SK-N-SH treated with all-trans-retinoic acid at 6 μM for 48 hours (cell line): ENCODE data around the gene MGMT.

ENCODE experiments used
- ATAC-seq: fragments of 200-7000 bp; cut with Tn5 transposase; 3 replicates; pipeline ENCODE4 v1.9.1; 2020; ENCODE audit warnings: mild to moderate bottlenecking, moderate library complexity
- ARNTL ChIP-seq: fragments of 450-650 bp; formaldehyde crosslinking; IDR thresholded peaks from 2 replicates; pipeline ENCODE4 v1.5.0; 2020; ENCODE audit warnings: low read depth, mild to moderate bottlenecking, moderate library complexity, borderline replicate concordance
- BACH2 ChIP-seq: fragments of 250-450 bp; sonication (Bioruptor Pico); IDR thresholded peaks from 2 replicates; pipeline ENCODE4 v1.9.0; 2021; ENCODE audit warnings: mild to moderate bottlenecking, borderline replicate concordance
- CREB5 ChIP-seq: fragments of 250-450 bp; sonication (Bioruptor Pico); IDR thresholded peaks from 2 replicates; pipeline ENCODE4 v1.5.1; 2020; ENCODE audit warnings: low read depth, mild to moderate bottlenecking, moderate library complexity
- CSDC2 ChIP-seq: fragments of 250-450 bp; sonication (Bioruptor Pico); IDR thresholded peaks from 2 replicates; pipeline ENCODE4 v1.5.0; 2020; ENCODE audit warnings: mild to moderate bottlenecking, moderate library complexity
- CSRNP3 ChIP-seq: fragments of 250-450 bp; sonication (Bioruptor Pico); IDR thresholded peaks from 2 replicates; pipeline ENCODE4 v1.5.1; 2021; ENCODE audit warnings: mild to moderate bottlenecking, moderate library complexity
- ESRRG ChIP-seq: fragments of 250-450 bp; sonication (Bioruptor Pico); IDR thresholded peaks from 2 replicates; pipeline ENCODE4 v1.6.1; 2021; ENCODE audit warnings: mild to moderate bottlenecking
- GLIS3 ChIP-seq: fragments of 250-450 bp; sonication (Bioruptor Pico); IDR thresholded peaks from 2 replicates; pipeline ENCODE4 v1.5.0; 2020; ENCODE audit warnings: mild to moderate bottlenecking, moderate library complexity
- ISL1 ChIP-seq: fragments of 250-450 bp; sonication (Bioruptor Pico); IDR thresholded peaks from 2 replicates; pipeline ENCODE4 v2.1.2; 2022; ENCODE audit warnings: mild to moderate bottlenecking, moderate library complexity
- OSR1 ChIP-seq: fragments of 250-450 bp; sonication (Bioruptor Pico); IDR thresholded peaks from 2 replicates; pipeline ENCODE4 v1.8.0; 2022; ENCODE audit warnings: moderate library complexity, mild to moderate bottlenecking, inconsistent platforms
- PATZ1 ChIP-seq: fragments of 250-450 bp; sonication (Bioruptor Pico); IDR thresholded peaks from 2 replicates; pipeline ENCODE4 v1.8.0; 2020; ENCODE audit warnings: mild to moderate bottlenecking, moderate library complexity, borderline replicate concordance
- POU6F1 ChIP-seq: fragments of 250-450 bp; sonication (Bioruptor Pico); IDR thresholded peaks from 2 replicates; pipeline ENCODE4 v1.8.0; 2021; ENCODE audit warnings: low read depth, mild to moderate bottlenecking, moderate library complexity, borderline replicate concordance
- SNAI2 ChIP-seq: fragments of 250-450 bp; sonication (Bioruptor Pico); IDR thresholded peaks from 2 replicates; pipeline ENCODE4 v1.5.0; 2020; ENCODE audit warnings: mild to moderate bottlenecking, moderate library complexity
- TCF4 ChIP-seq: fragments of 250-450 bp; sonication (Bioruptor Pico); IDR thresholded peaks from 2 replicates; pipeline ENCODE4 v1.8.0; 2021; ENCODE audit warnings: mild to moderate bottlenecking, moderate library complexity, borderline replicate concordance
- TOX ChIP-seq: fragments of 250-450 bp; sonication (Bioruptor Pico); IDR thresholded peaks from 2 replicates; pipeline ENCODE4 v1.8.0; 2021; ENCODE audit warnings: mild to moderate bottlenecking, moderate library complexity, borderline replicate concordance
- ZC3H10 ChIP-seq: fragments of 250-450 bp; sonication (Bioruptor Pico); IDR thresholded peaks from 2 replicates; pipeline ENCODE4 v1.5.1; 2021; ENCODE audit warnings: mild to moderate bottlenecking, moderate library complexity
- ZFP3 ChIP-seq: fragments of 250-450 bp; sonication (Bioruptor Pico); IDR thresholded peaks from 2 replicates; pipeline ENCODE4 v1.5.0; 2020; ENCODE audit warnings: mild to moderate bottlenecking, moderate library complexity
- ZFP30 ChIP-seq: fragments of 450-650 bp; formaldehyde crosslinking; IDR thresholded peaks from 2 replicates; pipeline ENCODE4 v1.5.0; 2022; ENCODE audit warnings: mild to moderate bottlenecking, moderate library complexity
- ZNF565 ChIP-seq: fragments of 450-650 bp; formaldehyde crosslinking; conservative IDR thresholded peaks from 2 replicates; pipeline ENCODE4 v1.5.0; 2020; ENCODE audit warnings: low read depth, mild to moderate bottlenecking, moderate library complexity
- ZNF70 ChIP-seq: fragments of 450-650 bp; formaldehyde crosslinking; IDR thresholded peaks from 2 replicates; pipeline ENCODE4 v1.5.0; 2020; ENCODE audit warnings: mild to moderate bottlenecking, moderate library complexity
- ZNF8 ChIP-seq: fragments of 450-650 bp; formaldehyde crosslinking; IDR thresholded peaks from 2 replicates; pipeline ENCODE4 v1.5.0; 2020; ENCODE audit warnings: mild to moderate bottlenecking, moderate library complexity

The MGMT gene

GRCh38 chr10:129481641-129482040 lies 14.6 kb downstream of the MGMT start:
- TF ChIP-seq OSR1 (CRISPR knock-in tag): no peak
- no peak for TF ChIP-seq GLIS3 (CRISPR knock-in tag)
- TF ChIP-seq SNAI2: no peak
- TF ChIP-seq TOX (CRISPR knock-in tag): no peak
- TF ChIP-seq ISL1: no peak
- TF ChIP-seq, all 23 proteins: peak for 0

GRCh38 chr10:129483430-129484010 lies 16.5 kb downstream of the MGMT start:
- TF ChIP-seq ZC3H10 (CRISPR knock-in tag) (no peak), PATZ1 (no peak), BACH2 (CRISPR knock-in tag) (no peak), CSRNP3 (CRISPR knock-in tag) (no peak), TOX (CRISPR knock-in tag) (no peak), TCF4 (CRISPR knock-in tag) (no peak), ZFP3 (CRISPR knock-in tag) (no peak), ZFP30 (no peak), ZNF70 (CRISPR knock-in tag) (no peak), POU6F1 (no peak), CSDC2 (no peak), ZNF565 (CRISPR knock-in tag) (no peak), CREB5 (CRISPR knock-in tag) (no peak), ISL1 (no peak), GLIS3 (CRISPR knock-in tag) (no peak)
- no peak for ATAC-seq

More at GRCh38 chr10:129481641-129482040, 14.6 kb downstream of the MGMT start:
- no peak for ATAC-seq

- TF ChIP-seq ESRRG (CRISPR knock-in tag) (no peak), CSDC2 (no peak), TCF4 (CRISPR knock-in tag) (no peak)
These were observed 19.8 kb downstream of the MGMT start for GRCh38 chr10:129486805-129487204.

GRCh38 chr10:129491123-129491734 lies 24.2 kb downstream of the MGMT start:
- ATAC-seq: no peak
- TF ChIP-seq ARNTL (CRISPR knock-in tag) (no peak), ZNF8 (CRISPR knock-in tag) (no peak), CSDC2 (no peak), PATZ1 (no peak), SNAI2 (no peak)

More at GRCh38 chr10:129486805-129487204, 19.8 kb downstream of the MGMT start:
- ATAC-seq: no peak
